ENCODE results near the gene LEF1.
"Not testable (repeated sequence)": the region's sequence is repeated elsewhere in the genome, so short reads cannot be mapped to it uniquely, and the experiment has no call there.

The LEF1 gene

GRCh38 chr4:108024085-108024877 lies 144.5 kb downstream of the LEF1 start:
- no peak for TF ChIP-seq CTCF (IDR thresholded peaks at IDR 0.05)

GRCh38 chr4:108018884-108019187 lies 149.9 kb downstream of the LEF1 start:
- Histone ChIP-seq H3K27ac (no peak overlapping the region), H3K4me3 (no peak overlapping the region)
- DNase-seq (ENCODE audit: low spot score), result no peak
- peak; percentile 18 for TF ChIP-seq CTCF (IDR thresholded peaks at IDR 0.05)

More at GRCh38 chr4:108024085-108024877, 144.5 kb downstream of the LEF1 start:
- Histone ChIP-seq H3K27ac (no peak overlapping the region), H3K4me3 (no peak overlapping the region)
- no peak for DNase-seq (ENCODE audit: low spot score)

- H3K4me3 ChIP-seq, result no peak overlapping the region
- DNase-seq (ENCODE audit: low spot score), result no peak
- TF ChIP-seq CTCF (IDR thresholded peaks at IDR 0.05), result peak; percentile 74
- H3K27ac ChIP-seq, result no peak overlapping the region
Observed at GRCh38 chr4:108018040-108018883, 150.5 kb downstream of the LEF1 start.

- DNase-seq (ENCODE audit: low spot score), result no peak
- H3K4me3 ChIP-seq, result no peak overlapping the region
- no peak overlapping the region for H3K27ac ChIP-seq
- no peak for TF ChIP-seq CTCF (IDR thresholded peaks at IDR 0.05)
Observed at GRCh38 chr4:108013955-108014354, 154.8 kb downstream of the LEF1 start.

- H3K27ac ChIP-seq, result no peak overlapping the region
- TF ChIP-seq CTCF (IDR thresholded peaks at IDR 0.05), result no peak
- H3K4me3 ChIP-seq, result no peak overlapping the region
- DNase-seq (ENCODE audit: low spot score), result no peak
Observed at GRCh38 chr4:108013327-108013726, 155.4 kb downstream of the LEF1 start.

- not testable (repeated sequence) for DNase-seq (ENCODE audit: low spot score); H3K4me3 ChIP-seq; H3K27ac ChIP-seq
Observed at GRCh38 chr4:108012382-108012781, 156.3 kb downstream of the LEF1 start.

GRCh38 chr4:108010167-108010566 lies 158.6 kb downstream of the LEF1 start:
- no peak for TF ChIP-seq CTCF (IDR thresholded peaks at IDR 0.05)
- no peak for DNase-seq (ENCODE audit: low spot score)
- Histone ChIP-seq H3K27ac (no peak overlapping the region), H3K4me3 (no peak overlapping the region)

Measured in coronary artery (tissue), 2 donors.